ENCODE results near the gene ZBTB49. TPM values are rescaled to one million over a fixed set of nuclear protein-coding genes. Genes with fewer than 3 reads are reported as not detected.

ZBTB49 gene
- total and polyA plus RNA-seq, 2 donors (not counting 3 experiments of a cell fraction or from before 2014, with no cell fraction given), result 3.8 to 5.8 TPM

- Histone ChIP-seq H3K4me2 (ENCODE audit: insufficient read depth, low read length) (no peak overlapping the region), H3K9me1 (replicated peaks; ENCODE audit: control insufficient read depth, extremely low read depth, insufficient read depth, low read length) (no peaks in the 10 kb centered on the region), H3K79me2 (ENCODE audit: control insufficient read depth, insufficient read depth, low read length) (no peaks in the 10 kb centered on the region), H4K20me1 (replicated peaks; ENCODE audit: control insufficient read depth, extremely low read depth, insufficient read depth, low read length) (no peaks in the 10 kb centered on the region), H3K36me3 (ENCODE audit: control insufficient read depth in 2 of 2, extremely low read depth in 1 of 2, insufficient read depth in 2 of 2, low read length in 2 of 2) (no peaks in the 10 kb centered on the region), H3K27me3 (ENCODE audit: control insufficient read depth in 2 of 2, insufficient read depth in 2 of 2, low read length in 2 of 2) (peaks cover 0 to 3% of the 10 kb centered on the region in 2 experiments), H2AFZ (ENCODE audit: low read depth, low read length) (no peak overlapping the region), H3K9me3 (replicated peaks; ENCODE audit: control insufficient read depth, insufficient read depth, low read length) (no peaks in the 10 kb centered on the region), H3K4me3 (replicated peaks in 1 of 3; ENCODE audit: insufficient read depth in 1 of 3, low read depth in 1 of 3, low read length in 3 of 3) (no peak overlapping the region), H3K27ac (ENCODE audit: insufficient read depth, low read depth, low read length) (no peak overlapping the region), H3K9ac (replicated peaks; ENCODE audit: extremely low read depth, insufficient read depth, low read length) (no peak overlapping the region), H3K4me1 (ENCODE audit: control insufficient read depth, extremely low read depth, insufficient read depth, low read length) (no peaks in the 10 kb centered on the region)
- FAIRE-seq, result no peak
- BruUV-seq (replicated peaks), result no TSS peak
- TF ChIP-seq, protein P1, sequence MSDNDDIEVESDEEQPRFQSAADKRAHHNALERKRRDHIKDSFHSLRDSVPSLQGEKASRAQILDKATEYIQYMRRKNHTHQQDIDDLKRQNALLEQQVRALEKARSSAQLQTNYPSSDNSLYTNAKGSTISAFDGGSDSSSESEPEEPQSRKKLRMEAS (IDR thresholded peaks at IDR 0.05; ENCODE audit: insufficient read depth, insufficient read length), result no peak
- no peak for TF ChIP-seq GATA2 (IDR thresholded peaks at IDR 0.05; ENCODE audit: insufficient read depth, insufficient read length, low read depth, low read length)
- no peak for TF ChIP-seq JUN (IDR thresholded peaks at IDR 0.05; ENCODE audit: borderline replicate concordance, insufficient read depth, insufficient read length, low read depth)
- TF ChIP-seq CTCF (IDR thresholded peaks at IDR 0.05; ENCODE audit: extremely low read depth in 1 of 2, insufficient read depth in 1 of 2, low read depth in 1 of 2, low read length in 2 of 2), result no peak
- no peak for TF ChIP-seq MYC (IDR thresholded peaks at IDR 0.05; ENCODE audit: low read depth, low read length)
- no peak for TF ChIP-seq EZH2 (IDR thresholded peaks at IDR 0.05; ENCODE audit: borderline replicate concordance, low read depth, low read length, severe bottlenecking)
- TF ChIP-seq FOS (IDR thresholded peaks at IDR 0.05; ENCODE audit: borderline replicate concordance, insufficient read depth, low read length), result no peak
- no peak for TF ChIP-seq POLR2A (IDR thresholded peaks at IDR 0.05; ENCODE audit: low read depth, low read length)
- no peak for TF ChIP-seq POLR2AphosphoS5 (IDR thresholded peaks at IDR 0.05; ENCODE audit: insufficient read depth, low read depth, low read length)
- intact Hi-C loops (cut with micrococcal nuclease), result no loop called here
- CTCF ChIA-PET, result interaction anchor here (2.2 kb wide), 1 partner anchor 83 kb away, joined by 5 read pairs; no protein-coding TSS in a partner anchor
- POLR2A ChIA-PET, result no interaction called here
- dilution Hi-C loops (cut with MboI; ENCODE audit: extremely low pct_ligation_motif_present, low sequenced_read_pairs), result no loop called here
- no peak for DNase-seq (ENCODE audit: low read depth, low spot score)
These were observed 53.0 kb downstream of the ZBTB49 start for GRCh38 chr4:4343038-4343437.

All from endothelial cell of umbilical vein (primary cell).